Endothelial cell of umbilical vein (primary cell): ENCODE measurements around the gene OXNAD1.

Experiments
- EZH2 ChIP-seq: IDR thresholded peaks from 2 replicates; pipeline ENCODE4 v1.6.1; 2012; ENCODE audit warnings: borderline replicate concordance, low read depth, mild to moderate bottlenecking, moderate library complexity, low read length, inconsistent platforms; ENCODE audit not compliant: severe bottlenecking
- TF ChIP-seq, protein P1 (sequence below), 2 donors: IDR thresholded peaks; 1 replicate in 1 of 2; 2 replicates in 1 of 2; pipeline ENCODE4 v1.5.1; 2011; ENCODE audit warnings: low read length in 2 of 2, mild to moderate bottlenecking in 2 of 2, moderate library complexity in 2 of 2, control low read depth in 1 of 2, inconsistent platforms in 1 of 2, low read depth in 1 of 2; ENCODE audit not compliant: insufficient read depth in 1 of 2; ENCODE audit errors: extremely low read depth in 1 of 2

DNA sequence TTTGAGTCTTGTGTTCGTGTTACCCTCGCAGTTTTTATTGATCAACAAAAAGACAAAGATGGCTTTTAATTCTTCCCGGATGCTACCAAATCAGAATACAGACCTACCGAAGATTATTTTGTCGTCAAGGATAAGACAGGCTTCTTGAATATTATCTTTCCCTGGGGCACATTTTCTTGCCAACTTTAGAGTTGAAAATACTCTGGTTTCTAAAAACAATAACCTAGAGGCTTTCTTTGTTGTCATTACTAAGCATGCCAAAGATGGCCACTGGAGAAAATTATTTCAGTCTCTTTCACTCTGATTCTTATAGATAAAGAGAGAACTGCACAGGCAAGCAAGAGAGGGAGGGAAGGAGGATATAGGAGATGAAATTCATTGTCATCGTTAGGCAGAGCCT, 33.9 kb downstream of the OXNAD1 start:
- TF ChIP-seq, protein P1, sequence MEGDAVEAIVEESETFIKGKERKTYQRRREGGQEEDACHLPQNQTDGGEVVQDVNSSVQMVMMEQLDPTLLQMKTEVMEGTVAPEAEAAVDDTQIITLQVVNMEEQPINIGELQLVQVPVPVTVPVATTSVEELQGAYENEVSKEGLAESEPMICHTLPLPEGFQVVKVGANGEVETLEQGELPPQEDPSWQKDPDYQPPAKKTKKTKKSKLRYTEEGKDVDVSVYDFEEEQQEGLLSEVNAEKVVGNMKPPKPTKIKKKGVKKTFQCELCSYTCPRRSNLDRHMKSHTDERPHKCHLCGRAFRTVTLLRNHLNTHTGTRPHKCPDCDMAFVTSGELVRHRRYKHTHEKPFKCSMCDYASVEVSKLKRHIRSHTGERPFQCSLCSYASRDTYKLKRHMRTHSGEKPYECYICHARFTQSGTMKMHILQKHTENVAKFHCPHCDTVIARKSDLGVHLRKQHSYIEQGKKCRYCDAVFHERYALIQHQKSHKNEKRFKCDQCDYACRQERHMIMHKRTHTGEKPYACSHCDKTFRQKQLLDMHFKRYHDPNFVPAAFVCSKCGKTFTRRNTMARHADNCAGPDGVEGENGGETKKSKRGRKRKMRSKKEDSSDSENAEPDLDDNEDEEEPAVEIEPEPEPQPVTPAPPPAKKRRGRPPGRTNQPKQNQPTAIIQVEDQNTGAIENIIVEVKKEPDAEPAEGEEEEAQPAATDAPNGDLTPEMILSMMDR (IDR thresholded peaks at IDR 0.05; ENCODE audit: extremely low read depth in 1 of 2, insufficient read depth in 1 of 2, low read depth in 1 of 2, low read length in 2 of 2) = no peak
- no peak for TF ChIP-seq EZH2
